Heart left ventricle (tissue), 16 donors: ENCODE results near the gene RNF5. TPM values are rescaled to one million over a fixed set of nuclear protein-coding genes. Genes with fewer than 3 reads are reported as not detected.
A peak's percentile ranks its signal among the peaks of the same experiment; 100 is the strongest.

Experiments used
- ATAC-seq, 4 donors: fragments of 200-7000 bp; cut with Tn5 transposase; one replicate each; pipeline ENCODE4 v1.9.1; 2020 to 2022; ENCODE audit warnings: moderate library complexity in 4 of 4, mild to moderate bottlenecking in 3 of 4, moderate number of reproducible peaks in 1 of 4
- DNase-seq, 5 donors: peaks; one replicate each; pipeline ENCODE4 v3.0.0-alpha.2; 2020
- H3K27ac ChIP-seq, 12 donors: fragments of 200-600 bp; sonication (generic) in 4 of 12; one replicate each; pipeline versions ENCODE4 v1.5.0 to v1.8.0; 2016 to 2022; ENCODE audit warnings: mild to moderate bottlenecking in 2 of 12
- H3K27me3 ChIP-seq, 9 donors: fragments of 200-600 bp; sonication (generic) in 2 of 9; one replicate each; pipeline versions ENCODE4 v1.5.1 to v1.8.0; 2016 to 2022; ENCODE audit warnings: mild to moderate bottlenecking in 3 of 9
- H3K36me3 ChIP-seq, 9 donors: fragments of 200-600 bp; sonication (generic) in 2 of 9; one replicate each; pipeline versions ENCODE4 v1.5.0 to v1.8.0; 2018 to 2022; ENCODE audit warnings: mild to moderate bottlenecking in 2 of 9
- H3K4me1 ChIP-seq, 12 donors: fragments of 200-600 bp; sonication (generic) in 4 of 12; one replicate each; pipeline versions ENCODE4 v1.5.0 to v1.8.0; 2016 to 2022; ENCODE audit warnings: mild to moderate bottlenecking in 3 of 12
- H3K4me3 ChIP-seq, 12 donors: fragments of 200-600 bp; sonication (generic) in 4 of 12; one replicate each; pipeline versions ENCODE4 v1.5.0 to v1.8.0; 2017 to 2022; ENCODE audit warnings: mild to moderate bottlenecking in 9 of 12, moderate library complexity in 4 of 12
- H3K9me3 ChIP-seq, 12 donors: fragments of 200-600 bp; sonication (generic) in 4 of 12; one replicate each; pipeline versions ENCODE4 v1.5.0 to v1.8.0; 2016 to 2022; ENCODE audit warnings: mild to moderate bottlenecking in 1 of 12
- POLR2A ChIP-seq, 2 donors: fragments of 450-650 bp; IDR thresholded peaks; one replicate each; pipeline ENCODE4 v1.6.1; 2017; ENCODE audit warnings: antibody characterized with exemption in 2 of 2, mild to moderate bottlenecking in 2 of 2, moderate library complexity in 2 of 2
- whole genome bisulfite sequencing, 4 donors: extraction: QIAGEN DNeasy Blood & Tissue Kit in 2 of 4; methylation state at CpG; one replicate each; pipeline versions ENCODE4 v1.1.5 to v1.1.7; 2013 to 2018; 5-methylcytosine and 5-hydroxymethylcytosine counted together
- intact Hi-C, 10 donors: fragments of 100-400 bp; cut with DNase I; formaldehyde crosslinking; loops; one replicate each; pipeline versions ENCODE4 v1.11.1 to v1.14.2; 2022
- polyA plus RNA-seq, 2 donors: library from polyadenylated mRNA; stranded (reverse); fragments of 200-250 nt; gene quantifications; one replicate each; pipeline ENCODE4 v1.2.3, GENCODE V29; 2013
- total RNA-seq, 9 donors: library from RNA; depleted of rRNA in 2 of 9; stranded (reverse); fragments of >200 nt in 2 of 9; fragmentation: NEBNext Ultra II Directional in 3 of 9; extraction: Animal tissue kit (Norgen Biotek cat#: 25700) in 3 of 9; gene quantifications; one replicate each; pipeline versions ENCODE4 v1.1.0 to v1.2.4, GENCODE V29; 2016 to 2023
- TF ChIP-seq, protein P1 (sequence below), 12 donors: fragments of 200-600 bp; sonication (generic) in 4 of 12; IDR thresholded peaks; one replicate each; pipeline versions ENCODE4 v1.5.0 to v1.8.0; 2018 to 2022; ENCODE audit warnings: antibody characterized with exemption in 12 of 12, mild to moderate bottlenecking in 5 of 12
- donor health status: ischemic (EF 13 %, LVEDD 7.1; RV severe dilation, severe dysfunction).
- donor health status: healthy with polysubstance abuse.
- donor health status: DM: no; HTN: yes; CAD: no.
- donor health status: DM: no; HTN: no; CAD: no.
- donor health status: ischemic (EF 25% LVEDD 6.9; RV normal size, moderate dysfunction).
- donor health status: ischemic (EF 25% LVEDD 5.7; RV mildly dilated, moderate dysfunction).
- donor health status: healthy.
- donor health status: DM: yes; HTN: yes; CAD: no.
- donor health status: ischemic (EF 35%, LVEDD 5.7; RV mildly dilated, moderate dysfunction).
- donor health status: nonischemic (EF 11% LVEDD 7.7; RV severe dilation, severe dysfunction).
- donor health status: DM: yes; HTN: yes; CAD: no.
- donor health status: PGD.
- donor health status: ischemic (EF 29% LVEDD 5.4; RV normal size, mild dysfunction).
- donor health status: nonischemic (EF 23%, LVEDD 6.1; RV moderate dilation, normal function).

Gene RNF5
- total and polyA plus RNA-seq, 11 donors, result 62.7 to 136 (median 89.9) TPM

DNA sequence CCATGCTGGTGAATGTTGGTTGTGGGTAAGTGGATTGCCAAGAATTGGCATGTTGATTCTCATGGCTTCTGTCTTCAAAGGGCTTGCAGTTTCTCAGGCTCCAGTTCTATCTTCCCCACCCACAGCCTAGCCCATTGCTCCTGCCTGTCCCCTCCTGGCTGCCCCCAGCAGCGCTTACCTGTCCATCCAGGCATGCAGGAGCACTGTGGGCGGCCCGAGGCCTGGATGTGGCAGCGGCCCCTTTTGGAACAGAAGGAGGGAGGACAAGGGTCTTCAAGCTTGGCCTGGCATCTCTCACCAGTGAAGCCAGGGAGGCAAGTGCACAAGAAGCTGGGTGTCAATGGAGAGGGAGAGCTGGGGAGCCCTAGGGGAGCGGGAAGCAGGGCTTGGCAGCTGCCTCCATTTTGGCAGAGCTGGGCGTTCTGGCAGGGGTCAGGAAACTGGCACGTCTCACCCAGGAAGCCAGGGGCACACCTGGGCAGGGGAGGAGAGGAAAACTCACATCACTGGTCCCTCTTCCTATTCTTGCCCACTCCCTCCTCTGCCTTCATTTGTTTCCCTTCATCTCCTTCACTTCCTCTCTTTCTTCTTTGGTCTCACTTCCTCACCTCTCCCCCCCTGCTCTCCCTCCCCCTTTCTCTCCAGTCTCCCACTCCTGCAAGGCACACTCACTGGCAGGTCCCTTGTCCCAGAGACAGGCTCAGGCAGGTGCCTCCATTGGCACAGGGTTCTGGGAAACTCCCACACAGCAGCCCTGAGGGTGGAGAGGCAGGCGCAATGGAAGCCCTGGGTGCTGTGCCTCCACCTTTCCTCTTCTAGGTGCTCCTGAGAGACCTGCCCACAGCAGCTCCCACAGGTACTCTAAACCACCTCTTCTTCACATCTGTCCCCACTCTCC, 44.4 kb downstream of the RNF5 start:
- WGBS, 4 donors, result 72 to 82% (median 80%) methylated on average over 8 of the region's 8 CpGs
- TF ChIP-seq POLR2A (IDR thresholded peaks at IDR 0.05), result no peak
- TF ChIP-seq, protein P1, sequence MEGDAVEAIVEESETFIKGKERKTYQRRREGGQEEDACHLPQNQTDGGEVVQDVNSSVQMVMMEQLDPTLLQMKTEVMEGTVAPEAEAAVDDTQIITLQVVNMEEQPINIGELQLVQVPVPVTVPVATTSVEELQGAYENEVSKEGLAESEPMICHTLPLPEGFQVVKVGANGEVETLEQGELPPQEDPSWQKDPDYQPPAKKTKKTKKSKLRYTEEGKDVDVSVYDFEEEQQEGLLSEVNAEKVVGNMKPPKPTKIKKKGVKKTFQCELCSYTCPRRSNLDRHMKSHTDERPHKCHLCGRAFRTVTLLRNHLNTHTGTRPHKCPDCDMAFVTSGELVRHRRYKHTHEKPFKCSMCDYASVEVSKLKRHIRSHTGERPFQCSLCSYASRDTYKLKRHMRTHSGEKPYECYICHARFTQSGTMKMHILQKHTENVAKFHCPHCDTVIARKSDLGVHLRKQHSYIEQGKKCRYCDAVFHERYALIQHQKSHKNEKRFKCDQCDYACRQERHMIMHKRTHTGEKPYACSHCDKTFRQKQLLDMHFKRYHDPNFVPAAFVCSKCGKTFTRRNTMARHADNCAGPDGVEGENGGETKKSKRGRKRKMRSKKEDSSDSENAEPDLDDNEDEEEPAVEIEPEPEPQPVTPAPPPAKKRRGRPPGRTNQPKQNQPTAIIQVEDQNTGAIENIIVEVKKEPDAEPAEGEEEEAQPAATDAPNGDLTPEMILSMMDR (IDR thresholded peaks at IDR 0.05), result no peak
- Histone ChIP-seq H3K36me3 (peaks cover 0 to 44% (median 17%) of the 10 kb centered on the region in 9 donors), H3K9me3 (no peaks in the 10 kb centered on the region), H3K27ac (peak overlapping the region; percentile 49 to 98 (median 92)), H3K4me3 (peak overlapping the region; percentile 14 to 66 (median 52)), H3K27me3 (no peaks in the 10 kb centered on the region), H3K4me1 (peaks cover 0 to 6% (median 0%) of the 10 kb centered on the region in 12 donors)
- intact Hi-C loops, result no loop called here
- ATAC-seq (peak in 2 of 4 donors; percentile 3 to 10), DNase-seq (no peak)

- ATAC-seq (peak; percentile 65 to 90 (median 78)), DNase-seq (peak in 4 of 5 donors; percentile 50 to 74 (median 68))
- Histone ChIP-seq H3K4me1 (peaks cover 0 to 6% (median 0%) of the 10 kb centered on the region in 12 donors), H3K4me3 (peak within 1 kb of the TSS; percentile 14 to 66 (median 52)), H3K27me3 (no peaks in the 10 kb centered on the region), H3K36me3 (peaks cover 0 to 34% (median 8%) of the 10 kb centered on the region in 9 donors), H3K9me3 (no peaks in the 10 kb centered on the region), H3K27ac (peak within 1 kb of the TSS; percentile 73 to 98 (median 92))
- intact Hi-C loops, result no loop called here
- 38 to 51% (median 43%) methylated on average over 20 of the region's 20 CpGs for WGBS, 4 donors
- TF ChIP-seq POLR2A (IDR thresholded peaks at IDR 0.05), result peak in 1 of 2 donors; percentile 38
- TF ChIP-seq, protein P1 (IDR thresholded peaks at IDR 0.05), result no peak
Observed at GRCh38 chr6:32223258-32224235, 45.3 kb downstream of the RNF5 start, which contains the start of gene NOTCH4. NOTCH4 (minus strand) TSS chr6:32224067; CDS start chr6:32223928, 139 bp downstream.

GRCh38 chr6:32224696-32225095, 46.5 kb downstream of the RNF5 start:
- Histone ChIP-seq H3K36me3 (peaks cover 0 to 24% (median 4%) of the 10 kb centered on the region in 9 donors), H3K4me1 (peaks cover 0 to 6% (median 0%) of the 10 kb centered on the region in 12 donors), H3K4me3 (no peak overlapping the region), H3K27ac (peak overlapping the region in 11 of 12 donors; percentile 32 to 98 (median 92)), H3K9me3 (no peaks in the 10 kb centered on the region), H3K27me3 (no peaks in the 10 kb centered on the region)
- WGBS, 4 donors, result 71 to 85% (median 81%) methylated on average over 2 of the region's 2 CpGs
- TF ChIP-seq, protein P1 (IDR thresholded peaks at IDR 0.05), result no peak
- no peak for TF ChIP-seq POLR2A (IDR thresholded peaks at IDR 0.05)
- intact Hi-C loops, result no loop called here
- no peak for DNase-seq
- no peak for ATAC-seq
